GM20431 (cell line): Measurements from ENCODE around the gene LIPM.

ENCODE experiments used
- in situ Hi-C: fragments of 300-500 bp; cut with MseI, MboI; formaldehyde crosslinking; loops from one replicate; pipeline ENCODE4 v1.15.0; 2020; ENCODE audit warnings: low sequenced_read_pairs; ENCODE audit not compliant: unreplicated experiment

Gene LIPM, protein sequence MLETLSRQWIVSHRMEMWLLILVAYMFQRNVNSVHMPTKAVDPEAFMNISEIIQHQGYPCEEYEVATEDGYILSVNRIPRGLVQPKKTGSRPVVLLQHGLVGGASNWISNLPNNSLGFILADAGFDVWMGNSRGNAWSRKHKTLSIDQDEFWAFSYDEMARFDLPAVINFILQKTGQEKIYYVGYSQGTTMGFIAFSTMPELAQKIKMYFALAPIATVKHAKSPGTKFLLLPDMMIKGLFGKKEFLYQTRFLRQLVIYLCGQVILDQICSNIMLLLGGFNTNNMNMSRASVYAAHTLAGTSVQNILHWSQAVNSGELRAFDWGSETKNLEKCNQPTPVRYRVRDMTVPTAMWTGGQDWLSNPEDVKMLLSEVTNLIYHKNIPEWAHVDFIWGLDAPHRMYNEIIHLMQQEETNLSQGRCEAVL

DNA sequence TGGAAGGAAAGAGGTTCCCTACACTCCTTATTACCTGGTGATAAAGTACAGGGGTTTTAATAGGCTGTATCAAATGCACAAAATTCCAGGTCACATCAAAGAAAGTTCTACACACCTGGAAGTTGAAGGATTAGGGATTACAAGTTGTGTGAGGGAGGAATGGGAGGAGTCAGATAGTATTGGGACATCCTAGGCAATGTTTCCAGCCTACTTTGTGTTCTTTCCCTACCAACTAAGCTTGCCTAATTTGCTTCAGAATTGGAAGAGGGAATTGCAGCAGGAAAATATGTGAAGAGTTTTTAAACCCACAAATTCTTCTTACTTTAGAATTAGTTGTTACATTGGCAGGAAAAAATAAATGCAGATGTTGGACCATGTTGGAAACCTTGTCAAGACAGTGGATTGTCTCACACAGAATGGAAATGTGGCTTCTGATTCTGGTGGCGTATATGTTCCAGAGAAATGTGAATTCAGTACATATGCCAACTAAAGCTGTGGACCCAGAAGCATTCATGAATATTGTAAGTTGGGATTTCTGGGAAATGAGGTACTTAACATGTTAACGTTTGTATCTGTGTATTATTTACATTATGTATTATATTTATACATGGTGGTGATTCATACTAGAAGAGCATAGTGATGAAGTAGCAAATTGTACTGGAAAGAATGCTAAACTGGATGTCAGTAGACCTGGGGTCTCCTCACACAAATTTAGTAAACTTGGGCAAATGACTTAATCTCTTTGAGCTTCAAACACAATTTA is at the start of gene LIPM:
TSS of gene LIPM (plus strand) at position 208 of the 763 bp plus-strand sequence. CDS start at position 375, 167 bp downstream.
- in situ Hi-C loops = loop anchor here (25.0 kb wide), 1 partner anchor 240 kb away; no protein-coding TSS in a partner anchor

DNA sequence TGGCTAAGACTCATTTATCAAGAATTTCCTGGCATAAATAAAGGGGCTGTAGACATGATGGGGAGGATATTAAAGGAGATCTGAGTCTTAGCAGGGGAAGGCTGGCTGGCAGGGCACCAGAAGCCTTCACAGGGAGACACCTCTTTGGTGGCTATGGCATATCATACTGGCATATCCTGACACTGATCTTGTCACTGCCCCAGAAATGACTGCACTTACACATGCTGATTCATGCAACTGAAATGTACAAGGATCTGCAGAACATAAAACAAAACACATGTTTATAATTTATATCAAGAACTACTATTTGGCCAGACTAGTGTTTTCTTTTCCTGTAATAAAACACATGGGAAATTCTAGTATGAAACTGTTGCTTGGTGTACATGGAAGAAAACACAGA is 48.2 kb upstream of the LIPM start:
- in situ Hi-C loops = no loop called here

DNA sequence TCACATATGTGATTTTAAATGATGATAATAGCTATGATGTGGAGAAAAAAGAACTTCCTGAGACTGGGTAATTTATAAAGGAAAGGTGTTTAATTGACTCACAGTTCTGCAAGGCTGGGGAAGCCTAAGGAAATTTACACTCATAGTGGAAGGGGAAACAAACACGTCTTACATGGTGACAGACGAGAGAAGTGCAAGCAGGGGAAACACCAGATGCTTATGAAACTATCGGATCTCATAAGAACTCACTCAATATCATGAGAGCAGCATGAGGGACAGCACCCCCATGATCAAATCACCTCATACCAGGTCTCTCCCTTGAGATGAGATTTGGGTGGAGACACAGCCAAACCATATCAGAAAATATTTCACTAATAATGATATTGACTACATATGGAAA is 46.8 kb upstream of the LIPM start:
- in situ Hi-C loops = no loop called here

DNA sequence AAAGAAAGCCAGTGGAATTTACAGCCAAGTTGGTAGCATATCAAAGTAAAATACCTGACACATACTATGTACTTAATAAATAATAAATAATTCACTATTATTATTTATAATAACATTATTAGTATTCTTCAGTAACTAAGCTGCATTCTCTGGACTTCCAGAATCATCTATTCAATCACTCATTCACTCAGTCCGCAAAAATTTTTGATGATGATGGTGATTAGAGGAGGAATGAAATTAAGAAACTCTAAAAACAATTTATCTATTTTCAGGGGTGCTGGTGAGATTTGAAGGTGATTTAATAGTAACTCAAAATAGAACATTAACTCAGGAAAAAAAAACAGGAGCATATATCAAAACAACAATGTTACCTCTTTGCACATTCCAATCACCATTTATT is 45.9 kb upstream of the LIPM start:
- in situ Hi-C loops = no loop called here

DNA sequence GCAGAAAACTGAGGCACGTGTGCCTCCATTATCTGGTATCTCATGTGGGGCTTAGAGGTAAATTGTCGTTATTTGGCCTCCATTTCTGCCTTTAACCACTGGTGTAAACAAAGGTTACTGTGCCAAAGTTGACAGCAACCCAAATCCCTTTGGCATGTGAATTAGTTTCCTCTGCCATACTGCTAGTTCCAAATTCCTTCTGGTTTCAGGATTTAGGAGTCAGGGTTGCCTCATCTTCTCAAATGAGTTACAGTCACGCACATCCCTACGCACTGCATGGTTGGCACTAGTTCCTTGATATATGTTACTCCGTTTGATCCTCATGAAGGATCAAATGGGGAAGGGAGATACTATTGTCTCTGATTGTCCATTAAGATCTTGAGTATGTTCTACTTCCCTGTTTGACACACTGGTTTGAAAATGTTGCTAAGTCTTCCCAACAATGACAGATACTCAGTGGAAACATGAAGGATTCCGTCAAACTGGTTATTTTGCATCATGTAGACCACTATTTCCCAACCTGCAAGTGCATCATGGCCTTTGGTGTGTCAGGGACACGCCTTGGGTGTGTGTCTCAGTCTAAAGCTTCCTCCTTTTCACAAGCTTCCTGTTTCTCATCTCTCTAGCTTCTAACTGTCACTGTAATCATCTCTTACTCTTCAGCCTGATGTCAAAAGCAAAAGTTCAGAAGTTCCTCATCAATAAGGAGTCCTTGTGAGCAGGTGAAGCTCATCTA is 43.0 kb upstream of the LIPM start, which contains the start of gene LIPN:
TSS of gene LIPN (plus strand) at position 655 of the 736 bp plus-strand sequence. CDS start 1,386 bp downstream, outside the sequence.
- in situ Hi-C loops = no loop called here

DNA sequence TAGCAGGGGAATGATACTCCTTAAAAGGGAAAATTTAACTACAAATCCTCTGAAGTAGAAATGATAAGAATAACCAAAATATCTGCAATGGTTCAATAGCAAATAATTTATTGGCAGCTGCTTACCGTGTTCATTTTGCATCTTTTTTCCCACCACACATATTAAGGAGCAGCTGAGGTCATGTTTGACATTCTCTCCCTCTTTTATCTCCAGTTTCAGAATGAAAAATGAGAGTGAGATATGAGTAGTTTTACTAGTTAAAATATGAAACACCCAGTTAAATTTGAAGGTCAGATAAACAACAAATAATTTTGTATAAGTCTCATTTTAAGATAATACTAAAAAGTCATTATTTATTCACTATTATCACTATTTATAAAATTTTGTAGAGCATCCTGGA is 39.6 kb upstream of the LIPM start:
- in situ Hi-C loops = no loop called here

DNA sequence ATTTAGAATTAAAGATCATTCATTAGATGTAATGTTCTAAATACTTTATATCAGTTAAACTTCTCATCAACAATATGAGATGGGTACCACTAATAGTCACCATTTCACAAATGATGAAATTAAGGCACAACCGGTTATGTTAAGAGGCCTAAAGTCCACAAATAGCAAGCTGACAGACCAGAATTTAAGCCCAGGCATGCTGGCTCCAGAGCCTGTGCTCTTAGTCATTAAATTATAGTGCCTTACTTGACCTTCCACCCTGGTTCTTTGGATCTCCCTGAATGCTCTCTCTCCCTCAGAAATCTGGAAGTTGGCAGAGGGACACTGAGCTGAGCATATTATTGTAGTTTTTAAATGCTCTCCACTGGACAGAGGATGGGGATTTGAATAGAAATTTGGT is 39.1 kb upstream of the LIPM start:
- in situ Hi-C loops = no loop called here

DNA sequence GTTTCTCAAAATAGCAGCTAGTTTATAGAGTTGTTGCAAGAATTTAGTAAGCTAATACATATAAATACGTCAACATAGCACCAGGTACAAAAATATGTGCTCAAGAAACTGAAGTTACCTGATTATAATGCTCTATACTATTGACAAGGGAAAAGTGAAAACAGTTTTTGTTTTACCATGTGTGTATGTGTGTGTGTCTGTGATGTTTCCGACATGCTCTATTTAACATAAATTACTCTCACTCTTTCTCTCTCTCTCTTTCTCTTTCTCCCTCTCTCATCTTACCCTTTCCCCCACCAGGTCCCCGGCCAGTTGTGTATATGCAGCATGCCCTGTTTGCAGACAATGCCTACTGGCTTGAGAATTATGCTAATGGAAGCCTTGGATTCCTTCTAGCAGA is 38.4 kb upstream of the LIPM start:
- in situ Hi-C loops = no loop called here

DNA sequence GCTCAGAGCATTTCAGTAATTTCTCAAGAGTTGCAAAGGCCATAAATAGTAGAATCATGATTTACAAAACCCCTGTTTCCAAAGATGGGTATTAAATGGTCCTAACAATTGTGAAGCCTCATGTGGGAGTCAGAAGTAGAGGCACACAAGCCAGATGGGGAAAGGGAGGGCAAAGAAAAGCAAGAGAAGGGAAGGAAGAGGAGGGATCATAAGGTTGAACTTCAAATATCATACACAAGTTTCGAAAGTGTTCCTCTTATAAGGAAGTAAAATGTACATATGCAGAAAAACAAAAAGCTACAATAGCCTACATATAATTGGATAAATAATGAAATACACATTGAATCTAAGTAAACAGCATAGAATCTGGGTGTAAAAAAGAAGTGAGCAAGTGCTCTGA is 36.7 kb upstream of the LIPM start:
- in situ Hi-C loops = no loop called here

DNA sequence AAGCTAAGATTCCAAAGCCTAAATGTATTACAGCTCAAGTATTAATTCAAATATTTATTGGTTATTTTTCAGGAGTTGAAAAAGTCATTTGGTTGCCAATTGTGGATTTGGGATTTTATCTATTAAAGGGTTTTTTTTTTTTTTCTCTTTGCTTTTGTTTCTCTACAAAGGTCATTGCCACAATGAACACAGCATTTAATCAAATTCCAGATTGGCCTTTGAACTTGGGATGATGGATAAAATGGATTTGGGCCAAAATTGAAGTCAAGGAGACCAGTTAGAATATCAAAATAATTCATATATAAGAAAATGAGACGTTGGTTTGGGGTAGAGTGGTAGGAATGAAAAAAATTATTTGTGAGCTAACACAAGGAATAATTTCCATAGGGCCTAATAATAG is 33.1 kb upstream of the LIPM start:
- in situ Hi-C loops = no loop called here

DNA sequence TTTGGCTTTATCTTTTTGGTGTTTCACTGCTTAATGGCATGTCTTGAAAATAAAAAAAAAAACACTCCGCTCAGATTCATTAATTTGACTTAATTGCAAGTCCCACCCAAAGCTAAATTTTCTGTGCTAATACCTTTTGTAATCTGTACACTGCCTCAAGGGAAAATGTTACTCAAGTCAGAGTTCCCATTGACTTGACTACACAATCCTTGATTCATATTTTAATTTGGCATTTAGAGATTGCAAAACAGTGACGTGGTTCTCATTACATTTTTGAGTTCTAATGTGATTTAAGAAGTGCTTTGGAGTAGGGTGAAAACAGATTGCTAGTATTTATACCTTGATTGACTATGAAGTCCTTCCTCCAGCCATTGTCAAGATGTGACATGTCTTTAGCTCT is 21.3 kb upstream of the LIPM start:
- in situ Hi-C loops = no loop called here

DNA sequence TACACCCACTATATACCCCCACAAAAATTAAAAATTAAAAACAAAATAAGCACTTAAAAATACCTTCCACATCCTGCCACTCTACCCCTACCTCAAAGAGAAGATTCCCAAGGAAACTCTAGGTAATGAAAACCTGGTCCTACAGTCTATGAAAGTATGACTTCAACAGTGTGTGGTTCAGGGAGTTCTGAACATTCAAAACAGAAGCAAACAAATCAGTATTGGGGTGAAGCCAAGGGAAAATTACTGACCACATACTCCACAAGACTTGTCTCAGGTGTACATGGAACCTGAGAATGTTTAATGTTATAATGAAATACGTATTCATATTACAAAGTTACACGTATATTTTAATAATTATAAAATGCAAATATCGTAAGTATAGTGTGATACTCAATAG is 20.3 kb upstream of the LIPM start:
- in situ Hi-C loops = no loop called here

DNA sequence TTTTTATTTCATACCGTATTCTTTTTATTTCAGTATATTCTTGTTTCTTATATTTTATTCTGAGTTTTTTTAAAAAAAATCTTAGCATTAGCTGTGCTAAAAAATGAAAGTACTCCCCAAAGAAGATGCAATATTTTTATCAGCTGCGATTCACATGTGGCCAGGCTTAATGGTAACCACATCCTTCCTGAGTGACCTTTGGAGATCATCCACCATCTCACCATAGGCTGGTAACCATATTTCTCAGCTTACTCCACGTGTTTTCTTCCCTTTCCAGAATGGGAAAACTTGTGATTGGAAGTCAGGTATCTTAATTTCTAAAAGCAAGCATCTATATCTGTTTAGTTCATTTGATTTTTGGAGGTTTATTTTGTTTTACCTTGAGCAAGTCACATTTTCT is 18.8 kb upstream of the LIPM start:
- in situ Hi-C loops = no loop called here

DNA sequence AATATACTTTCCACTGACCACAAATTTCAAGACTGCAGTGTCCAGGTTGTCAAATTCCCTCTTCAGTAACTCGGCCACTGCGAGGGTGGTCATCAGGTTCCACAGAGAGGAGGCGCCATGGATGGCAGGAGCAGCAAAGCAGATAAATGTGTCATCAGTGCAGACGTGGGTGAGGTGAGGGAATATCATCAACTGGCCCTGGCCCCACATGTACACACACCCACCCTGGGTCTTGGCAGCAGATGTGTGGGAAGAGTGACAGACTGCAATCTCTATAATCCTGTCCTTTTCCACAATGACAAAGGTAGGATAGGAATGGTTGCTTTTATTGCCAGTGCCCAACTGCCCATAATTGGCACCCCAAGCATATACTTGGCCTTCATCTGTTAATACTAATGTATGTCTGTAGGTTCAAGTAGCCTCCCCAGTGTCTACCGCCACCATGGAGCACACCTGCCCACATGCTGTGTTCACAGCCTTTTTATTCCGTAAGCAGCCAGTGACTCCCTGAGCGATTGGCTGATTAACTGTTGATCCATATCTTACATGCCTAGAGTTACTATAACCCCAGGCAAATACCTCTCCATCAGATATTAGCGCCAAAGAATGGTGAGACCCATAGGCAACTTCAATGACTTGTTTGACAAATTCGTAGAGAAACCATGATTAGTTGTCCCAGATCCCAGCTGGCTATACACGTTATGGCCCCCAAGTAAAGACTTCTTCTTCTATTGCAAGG is 16.3 kb upstream of the LIPM start:
- in situ Hi-C loops = no loop called here

DNA sequence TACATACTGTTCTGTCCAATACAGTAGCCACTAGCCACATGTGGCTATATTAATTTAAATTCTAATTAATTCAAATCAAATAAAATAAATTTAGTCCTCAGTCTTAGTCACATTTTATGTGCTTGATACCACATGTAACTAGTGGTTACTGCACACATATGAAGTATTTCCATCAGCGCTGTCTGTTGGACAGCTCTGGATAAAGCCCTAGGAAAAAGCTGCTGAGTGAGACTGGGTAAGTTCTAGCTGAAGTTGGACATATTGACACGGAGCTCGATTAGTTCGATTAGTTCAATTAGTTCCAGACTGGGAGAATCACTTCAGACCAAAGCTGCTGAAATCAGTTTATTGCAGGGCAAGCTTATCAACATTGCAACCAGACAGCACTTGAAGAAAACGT is 15.1 kb upstream of the LIPM start:
- in situ Hi-C loops = no loop called here

DNA sequence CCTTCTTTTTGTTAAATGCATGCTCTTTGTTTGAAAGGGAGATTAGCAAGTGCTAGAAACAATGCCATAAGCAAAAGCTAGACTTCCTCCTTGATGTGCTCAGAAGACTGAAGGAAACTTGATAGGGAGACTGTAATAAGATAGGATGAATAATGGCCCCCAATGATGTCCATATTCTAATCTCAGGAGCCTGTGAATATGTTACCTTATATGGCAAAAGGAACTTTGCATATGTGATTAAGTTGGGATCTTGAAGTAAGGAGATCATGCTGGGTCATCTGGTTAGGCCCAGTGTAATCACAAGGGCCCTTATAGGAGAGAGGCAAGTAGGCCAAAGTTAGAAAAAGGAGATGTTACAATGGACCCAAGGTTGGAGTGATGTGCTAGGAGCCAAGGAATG is 13.6 kb upstream of the LIPM start:
- in situ Hi-C loops = no loop called here

DNA sequence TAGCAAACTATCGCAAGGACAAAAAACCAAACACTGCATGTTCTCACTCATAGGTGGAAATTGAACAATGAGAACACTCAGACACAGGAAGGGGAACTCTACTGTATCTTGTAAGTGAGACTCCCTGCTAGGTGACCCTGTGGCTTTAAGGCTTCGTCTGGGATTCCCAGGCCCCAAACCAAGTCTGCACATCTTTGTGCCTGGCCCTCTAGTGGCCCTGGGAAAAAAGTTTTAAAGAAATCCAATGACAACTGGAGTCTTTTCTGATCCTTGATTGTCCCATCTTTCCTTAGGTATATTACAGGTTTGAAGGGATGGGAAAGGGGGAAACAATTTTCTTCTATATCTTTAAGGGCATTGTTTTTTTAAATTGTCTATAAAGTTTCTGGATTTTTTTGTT is 10.6 kb upstream of the LIPM start:
- in situ Hi-C loops = no loop called here

DNA sequence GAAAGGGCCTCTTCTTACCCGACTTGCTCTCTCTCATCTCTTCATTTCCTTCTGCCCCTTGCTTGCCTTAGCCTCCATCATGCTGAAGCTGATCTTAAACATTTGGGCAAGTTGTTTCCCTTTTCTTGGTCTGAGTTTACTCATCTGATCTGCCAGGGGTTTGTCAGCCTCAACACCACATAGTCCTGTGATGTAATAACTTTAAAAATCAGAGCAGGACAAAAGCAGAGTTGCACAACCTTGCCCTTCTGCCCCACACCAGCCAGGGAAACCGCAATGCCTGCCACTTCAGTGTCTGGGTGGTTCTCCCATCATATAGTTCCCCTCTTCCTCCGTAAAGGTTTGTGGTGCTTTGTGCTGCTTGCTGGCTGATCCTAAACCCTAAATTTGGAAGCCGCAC is 9.9 kb upstream of the LIPM start:
- in situ Hi-C loops = no loop called here

DNA sequence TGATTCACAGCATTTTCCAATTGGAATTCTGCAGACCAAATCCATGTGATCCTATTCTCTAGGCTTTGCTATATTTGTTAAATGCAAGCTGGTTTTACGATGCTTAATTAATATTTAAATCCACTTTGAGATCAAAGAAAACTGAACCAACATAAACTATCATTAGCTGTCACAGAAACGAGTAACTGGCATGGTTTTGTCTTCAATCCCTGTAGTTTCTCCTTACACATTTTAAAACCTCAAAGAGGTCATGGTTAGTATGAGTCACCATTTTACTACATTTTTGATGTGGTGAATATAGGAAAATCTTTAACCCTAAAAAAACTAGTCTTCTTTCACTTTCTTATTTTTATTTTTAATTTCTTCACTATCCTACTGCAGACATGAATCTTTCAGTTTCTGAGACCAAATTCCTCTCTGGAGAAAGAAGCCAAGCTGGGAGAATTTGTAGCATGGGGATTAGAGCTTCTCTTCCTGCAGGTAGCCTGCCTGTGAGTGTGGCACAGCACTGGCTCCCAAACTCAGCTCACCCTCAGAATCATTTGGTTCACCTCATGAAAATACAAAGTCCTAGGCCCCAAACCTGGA is 8.7 kb upstream of the LIPM start:
- in situ Hi-C loops = no loop called here

DNA sequence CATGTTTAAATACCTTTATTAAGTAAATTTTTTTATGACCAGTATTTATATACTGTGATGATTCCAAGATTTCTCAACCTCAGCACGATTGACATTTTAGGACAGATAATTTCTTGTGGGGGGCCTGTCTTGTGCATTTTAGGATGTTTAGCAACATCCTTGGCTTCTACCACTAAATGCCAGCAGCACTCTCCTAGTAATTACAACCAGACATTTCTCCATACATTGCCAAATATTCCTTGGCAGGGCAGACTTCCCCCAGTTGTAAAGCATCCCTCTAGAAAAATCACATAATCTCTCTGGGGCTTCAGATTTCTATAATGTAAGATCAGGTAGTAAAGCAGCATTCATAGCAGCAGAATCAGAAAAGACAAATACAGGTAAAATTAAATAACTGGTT is 7.8 kb upstream of the LIPM start:
- in situ Hi-C loops = no loop called here
